C4-2B (cell line): ENCODE measurements around the gene CNRIP1.

Source experiments
- ZFX ChIP-seq: fragments of 450-650 bp; IDR thresholded peaks from 2 replicates; pipeline ENCODE4 v1.6.1; 2017
- TF ChIP-seq, protein P1 (sequence below): fragments of 450-650 bp; conservative IDR thresholded peaks from 2 replicates; pipeline ENCODE4 v1.5.1; 2017; ENCODE audit warnings: mild to moderate bottlenecking

DNA sequence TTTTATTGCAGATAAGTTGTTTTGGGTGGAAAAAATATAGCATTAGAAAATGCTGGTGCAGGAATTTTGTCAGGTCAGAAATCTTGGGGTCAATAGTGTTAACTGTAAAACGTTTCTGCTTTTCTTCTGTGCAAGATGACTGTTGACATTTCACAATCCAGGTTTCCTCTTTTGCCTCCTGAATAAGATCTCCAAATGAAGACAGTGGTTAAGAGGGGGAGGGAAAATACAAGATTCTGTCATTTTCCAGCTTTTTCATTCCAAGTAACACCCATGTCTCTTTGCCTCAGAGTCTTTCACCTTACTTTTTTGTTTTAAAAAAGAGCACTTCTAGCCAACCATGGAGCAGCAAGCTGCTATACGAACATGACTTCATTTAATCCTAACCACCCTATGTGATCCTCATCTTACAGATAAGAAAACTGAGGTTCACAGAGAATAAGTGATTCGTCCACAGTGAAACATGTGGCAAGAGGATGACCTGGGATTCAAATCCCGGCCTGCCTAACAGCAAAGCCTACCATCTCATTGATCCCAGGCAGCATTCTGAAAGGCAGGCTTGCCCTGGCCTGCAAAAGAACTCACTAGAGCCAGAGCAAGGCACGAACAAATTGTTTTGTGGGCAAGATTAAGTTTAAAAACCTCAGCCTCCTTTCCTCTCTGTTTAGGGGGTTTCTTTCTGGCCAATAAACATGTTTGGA lies 48.4 kb upstream of the CNRIP1 start:
- TF ChIP-seq, protein P1, sequence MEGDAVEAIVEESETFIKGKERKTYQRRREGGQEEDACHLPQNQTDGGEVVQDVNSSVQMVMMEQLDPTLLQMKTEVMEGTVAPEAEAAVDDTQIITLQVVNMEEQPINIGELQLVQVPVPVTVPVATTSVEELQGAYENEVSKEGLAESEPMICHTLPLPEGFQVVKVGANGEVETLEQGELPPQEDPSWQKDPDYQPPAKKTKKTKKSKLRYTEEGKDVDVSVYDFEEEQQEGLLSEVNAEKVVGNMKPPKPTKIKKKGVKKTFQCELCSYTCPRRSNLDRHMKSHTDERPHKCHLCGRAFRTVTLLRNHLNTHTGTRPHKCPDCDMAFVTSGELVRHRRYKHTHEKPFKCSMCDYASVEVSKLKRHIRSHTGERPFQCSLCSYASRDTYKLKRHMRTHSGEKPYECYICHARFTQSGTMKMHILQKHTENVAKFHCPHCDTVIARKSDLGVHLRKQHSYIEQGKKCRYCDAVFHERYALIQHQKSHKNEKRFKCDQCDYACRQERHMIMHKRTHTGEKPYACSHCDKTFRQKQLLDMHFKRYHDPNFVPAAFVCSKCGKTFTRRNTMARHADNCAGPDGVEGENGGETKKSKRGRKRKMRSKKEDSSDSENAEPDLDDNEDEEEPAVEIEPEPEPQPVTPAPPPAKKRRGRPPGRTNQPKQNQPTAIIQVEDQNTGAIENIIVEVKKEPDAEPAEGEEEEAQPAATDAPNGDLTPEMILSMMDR = no peak
- no peak for TF ChIP-seq ZFX
